Heart left ventricle (tissue), 13 donors: Measurements from ENCODE around the gene MYO7A.

Source experiments
- POLR2A ChIP-seq, 2 donors: fragments of 450-650 bp; IDR thresholded peaks; one replicate each; pipeline ENCODE4 v1.6.1; 2017; ENCODE audit warnings: antibody characterized with exemption in 2 of 2, mild to moderate bottlenecking in 2 of 2, moderate library complexity in 2 of 2
- TF ChIP-seq, protein P1 (sequence below), 12 donors: fragments of 200-600 bp; sonication (generic) in 4 of 12; IDR thresholded peaks; one replicate each; pipeline versions ENCODE4 v1.5.0 to v1.8.0; 2018 to 2022; ENCODE audit warnings: antibody characterized with exemption in 12 of 12, mild to moderate bottlenecking in 5 of 12
- donor health status: ischemic (EF 13 %, LVEDD 7.1; RV severe dilation, severe dysfunction).
- donor health status: DM: no; HTN: yes; CAD: no.
- donor health status: DM: no; HTN: no; CAD: no.
- donor health status: ischemic (EF 25% LVEDD 6.9; RV normal size, moderate dysfunction).
- donor health status: ischemic (EF 25% LVEDD 5.7; RV mildly dilated, moderate dysfunction).
- donor health status: ischemic (EF 35%, LVEDD 5.7; RV mildly dilated, moderate dysfunction).
- donor health status: nonischemic (EF 11% LVEDD 7.7; RV severe dilation, severe dysfunction).
- donor health status: DM: yes; HTN: yes; CAD: no.
- donor health status: PGD.
- donor health status: ischemic (EF 29% LVEDD 5.4; RV normal size, mild dysfunction).
- donor health status: nonischemic (EF 23%, LVEDD 6.1; RV moderate dilation, normal function).

GRCh38 chr11:77202941-77203900, 75.2 kb downstream of the MYO7A start:
- no peak for TF ChIP-seq POLR2A (IDR thresholded peaks at IDR 0.05)
- TF ChIP-seq, protein P1, sequence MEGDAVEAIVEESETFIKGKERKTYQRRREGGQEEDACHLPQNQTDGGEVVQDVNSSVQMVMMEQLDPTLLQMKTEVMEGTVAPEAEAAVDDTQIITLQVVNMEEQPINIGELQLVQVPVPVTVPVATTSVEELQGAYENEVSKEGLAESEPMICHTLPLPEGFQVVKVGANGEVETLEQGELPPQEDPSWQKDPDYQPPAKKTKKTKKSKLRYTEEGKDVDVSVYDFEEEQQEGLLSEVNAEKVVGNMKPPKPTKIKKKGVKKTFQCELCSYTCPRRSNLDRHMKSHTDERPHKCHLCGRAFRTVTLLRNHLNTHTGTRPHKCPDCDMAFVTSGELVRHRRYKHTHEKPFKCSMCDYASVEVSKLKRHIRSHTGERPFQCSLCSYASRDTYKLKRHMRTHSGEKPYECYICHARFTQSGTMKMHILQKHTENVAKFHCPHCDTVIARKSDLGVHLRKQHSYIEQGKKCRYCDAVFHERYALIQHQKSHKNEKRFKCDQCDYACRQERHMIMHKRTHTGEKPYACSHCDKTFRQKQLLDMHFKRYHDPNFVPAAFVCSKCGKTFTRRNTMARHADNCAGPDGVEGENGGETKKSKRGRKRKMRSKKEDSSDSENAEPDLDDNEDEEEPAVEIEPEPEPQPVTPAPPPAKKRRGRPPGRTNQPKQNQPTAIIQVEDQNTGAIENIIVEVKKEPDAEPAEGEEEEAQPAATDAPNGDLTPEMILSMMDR (IDR thresholded peaks at IDR 0.05): no peak
